T-helper 1 cell treated with Interleukin-12 subunit alpha and Interleukin-12 subunit beta and Interleukin-4 antibody, amounts not matched to agents 30 μg/mL and 1 μg/mL, for 36 hours (primary cell): Measurements from ENCODE around the gene SYT11.
"Not testable (repeated sequence)": the region's sequence is repeated elsewhere in the genome, so short reads cannot be mapped to it uniquely, and the experiment has no call there.

Source experiments
- H3K27ac Mint-ChIP-seq: one replicate; pipeline ENCODE4 v1.8.0; 2021; ENCODE audit warnings: mild to moderate bottlenecking, mixed read lengths
- H3K27me3 Mint-ChIP-seq: one replicate; pipeline ENCODE4 v1.8.0; 2021; ENCODE audit warnings: low read depth, mixed read lengths
- H3K36me3 Mint-ChIP-seq: one replicate; pipeline ENCODE4 v1.8.0; 2021; ENCODE audit warnings: low read depth, mixed read lengths
- H3K4me1 Mint-ChIP-seq: one replicate; pipeline ENCODE4 v1.8.0; 2021; ENCODE audit warnings: low read depth, mixed read lengths
- H3K4me3 Mint-ChIP-seq: one replicate; pipeline ENCODE4 v1.8.0; 2021; ENCODE audit warnings: mild to moderate bottlenecking, moderate library complexity, mixed read lengths
- H3K9me3 Mint-ChIP-seq: one replicate; pipeline ENCODE4 v1.8.0; 2021; ENCODE audit warnings: mixed read lengths

SYT11 gene, protein sequence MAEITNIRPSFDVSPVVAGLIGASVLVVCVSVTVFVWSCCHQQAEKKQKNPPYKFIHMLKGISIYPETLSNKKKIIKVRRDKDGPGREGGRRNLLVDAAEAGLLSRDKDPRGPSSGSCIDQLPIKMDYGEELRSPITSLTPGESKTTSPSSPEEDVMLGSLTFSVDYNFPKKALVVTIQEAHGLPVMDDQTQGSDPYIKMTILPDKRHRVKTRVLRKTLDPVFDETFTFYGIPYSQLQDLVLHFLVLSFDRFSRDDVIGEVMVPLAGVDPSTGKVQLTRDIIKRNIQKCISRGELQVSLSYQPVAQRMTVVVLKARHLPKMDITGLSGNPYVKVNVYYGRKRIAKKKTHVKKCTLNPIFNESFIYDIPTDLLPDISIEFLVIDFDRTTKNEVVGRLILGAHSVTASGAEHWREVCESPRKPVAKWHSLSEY

DNA sequence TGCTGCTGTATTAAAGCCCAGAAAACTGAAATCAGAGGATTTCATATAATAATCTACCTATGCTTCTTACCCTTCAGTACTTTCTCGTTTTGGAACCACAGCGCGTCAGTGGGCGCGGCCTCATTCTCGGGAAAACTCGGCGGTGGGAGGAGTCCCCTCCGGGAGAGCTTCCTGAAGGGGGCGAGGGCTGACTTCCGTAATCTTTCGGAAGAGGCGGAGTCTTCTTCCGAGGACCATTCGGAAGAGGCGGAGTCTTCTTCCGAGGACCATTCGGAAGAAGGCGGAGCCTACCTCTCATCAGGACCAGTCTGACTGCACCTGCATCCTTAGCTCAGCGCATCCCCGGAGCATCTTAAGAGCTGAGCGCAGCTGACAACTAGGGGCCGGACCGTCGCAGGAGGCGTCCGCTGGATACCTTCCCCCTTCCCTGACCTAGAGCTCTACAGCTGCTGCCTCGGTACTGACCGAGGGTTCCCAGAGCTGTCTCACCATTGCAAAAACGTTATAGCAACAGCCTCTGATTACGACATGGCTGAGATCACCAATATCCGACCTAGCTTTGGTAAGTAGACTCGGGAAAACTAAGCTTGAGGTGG is at the start of gene SYT11:
Gene SYT11, plus strand, starts transcription at position 334 of the 596 bp plus-strand sequence. Its CDS starts 195 bp downstream, at position 529.
- no peaks in the 10 kb centered on the region for H3K9me3 Mint-ChIP-seq
- no peaks in the 10 kb centered on the region for H3K27me3 Mint-ChIP-seq
- peaks cover 18% of the 10 kb centered on the region for H3K36me3 Mint-ChIP-seq
- peaks cover 40% of the 10 kb centered on the region for H3K4me1 Mint-ChIP-seq
- peak within 1 kb of the TSS; percentile 97 for H3K27ac Mint-ChIP-seq
- peak within 1 kb of the TSS; percentile 93 for H3K4me3 Mint-ChIP-seq

DNA sequence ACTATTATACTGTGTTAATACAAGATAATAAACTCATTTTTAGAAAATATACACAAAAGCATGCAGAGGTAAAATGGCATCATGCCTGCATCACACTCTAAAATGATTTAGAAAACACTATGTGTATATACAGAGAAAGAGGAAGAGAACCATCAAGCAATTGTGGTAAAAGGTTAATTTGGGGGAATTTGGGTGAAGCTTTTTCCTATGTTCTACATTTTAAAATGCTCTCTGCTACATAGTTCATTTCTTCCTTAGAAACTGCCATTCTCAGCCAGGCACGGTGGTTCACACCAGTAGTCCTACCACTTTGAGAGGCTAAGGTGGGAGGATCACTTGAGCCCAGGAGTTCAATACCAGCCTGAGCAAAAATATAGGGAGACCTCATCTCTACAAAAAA is 46.5 kb upstream of the SYT11 start:
- Mint-ChIP-seq H3K27ac (no peak overlapping the region), H3K9me3 (no peaks in the 10 kb centered on the region), H3K36me3 (peaks cover 33% of the 10 kb centered on the region), H3K4me3 (no peak overlapping the region), H3K27me3 (no peaks in the 10 kb centered on the region), H3K4me1 (peaks cover 1% of the 10 kb centered on the region)

DNA sequence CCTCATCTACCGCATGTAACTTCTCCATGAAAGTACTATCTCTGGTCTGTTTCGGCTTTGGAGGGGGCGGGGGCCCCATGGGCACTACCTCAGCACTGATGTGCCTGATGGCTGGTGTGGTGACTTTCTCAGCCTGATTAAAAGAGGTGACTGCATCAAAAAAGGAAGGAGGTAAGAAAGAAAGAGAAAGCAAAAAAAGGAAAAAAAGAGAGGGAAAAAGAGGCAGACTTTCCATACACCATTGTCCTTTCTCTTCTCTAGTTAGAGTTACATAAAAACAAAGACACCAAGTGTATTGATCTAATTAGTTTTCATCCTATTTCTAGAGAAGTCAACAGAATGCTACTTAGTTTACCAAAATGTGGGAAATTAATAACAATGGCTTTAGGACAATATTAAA is 45.7 kb upstream of the SYT11 start:
- Mint-ChIP-seq H3K27ac (no peak overlapping the region), H3K36me3 (peaks cover 34% of the 10 kb centered on the region), H3K4me3 (no peak overlapping the region), H3K4me1 (peaks cover 1% of the 10 kb centered on the region), H3K9me3 (no peaks in the 10 kb centered on the region), H3K27me3 (no peaks in the 10 kb centered on the region)

DNA sequence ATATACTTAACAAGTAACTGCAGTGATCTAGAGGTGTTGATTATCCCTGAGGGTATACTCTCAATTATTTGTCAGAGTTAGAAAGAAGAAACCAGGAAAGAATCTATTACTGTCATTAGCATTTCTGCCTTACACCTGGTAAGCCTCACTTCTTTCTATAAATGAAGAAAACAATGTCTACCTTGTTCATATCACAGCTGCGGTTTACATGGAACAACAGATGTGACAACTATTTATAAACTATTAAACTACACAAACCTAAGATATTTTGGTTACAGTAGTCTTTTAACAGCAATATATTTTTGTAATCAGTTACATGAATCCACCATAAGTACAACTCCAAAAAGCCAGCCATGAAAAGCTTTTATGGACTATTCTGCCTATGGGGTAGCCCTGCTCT is 43.0 kb upstream of the SYT11 start:
- H3K36me3 Mint-ChIP-seq = peaks cover 41% of the 10 kb centered on the region
- H3K4me1 Mint-ChIP-seq = no peaks in the 10 kb centered on the region
- no peaks in the 10 kb centered on the region for H3K27me3 Mint-ChIP-seq
- H3K9me3 Mint-ChIP-seq = no peaks in the 10 kb centered on the region
- H3K27ac Mint-ChIP-seq = no peak overlapping the region
- no peak overlapping the region for H3K4me3 Mint-ChIP-seq

DNA sequence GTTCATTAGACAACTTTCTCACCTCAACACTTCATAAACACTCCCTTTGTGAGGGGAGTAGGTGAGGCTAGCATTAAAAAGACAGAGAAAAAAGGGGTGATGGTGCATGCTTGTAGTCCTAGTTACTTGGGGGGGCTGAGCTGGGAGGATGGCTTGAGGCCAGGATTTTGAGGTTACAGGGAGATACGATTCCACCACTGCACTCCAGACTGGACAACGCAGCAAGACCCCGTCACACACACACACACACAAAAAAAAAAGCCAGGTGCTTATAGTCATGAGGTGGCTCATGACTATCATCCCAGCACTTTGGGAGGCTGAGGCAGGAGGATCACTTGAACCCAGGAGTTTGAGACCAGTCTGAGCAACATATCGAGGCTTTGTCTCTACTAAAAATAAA is 31.9 kb upstream of the SYT11 start:
- Mint-ChIP-seq H3K36me3 (peaks cover 13% of the 10 kb centered on the region), H3K27ac (no peak overlapping the region), H3K4me1 (peaks cover 2% of the 10 kb centered on the region), H3K27me3 (no peaks in the 10 kb centered on the region), H3K4me3 (no peak overlapping the region), H3K9me3 (no peaks in the 10 kb centered on the region)

DNA sequence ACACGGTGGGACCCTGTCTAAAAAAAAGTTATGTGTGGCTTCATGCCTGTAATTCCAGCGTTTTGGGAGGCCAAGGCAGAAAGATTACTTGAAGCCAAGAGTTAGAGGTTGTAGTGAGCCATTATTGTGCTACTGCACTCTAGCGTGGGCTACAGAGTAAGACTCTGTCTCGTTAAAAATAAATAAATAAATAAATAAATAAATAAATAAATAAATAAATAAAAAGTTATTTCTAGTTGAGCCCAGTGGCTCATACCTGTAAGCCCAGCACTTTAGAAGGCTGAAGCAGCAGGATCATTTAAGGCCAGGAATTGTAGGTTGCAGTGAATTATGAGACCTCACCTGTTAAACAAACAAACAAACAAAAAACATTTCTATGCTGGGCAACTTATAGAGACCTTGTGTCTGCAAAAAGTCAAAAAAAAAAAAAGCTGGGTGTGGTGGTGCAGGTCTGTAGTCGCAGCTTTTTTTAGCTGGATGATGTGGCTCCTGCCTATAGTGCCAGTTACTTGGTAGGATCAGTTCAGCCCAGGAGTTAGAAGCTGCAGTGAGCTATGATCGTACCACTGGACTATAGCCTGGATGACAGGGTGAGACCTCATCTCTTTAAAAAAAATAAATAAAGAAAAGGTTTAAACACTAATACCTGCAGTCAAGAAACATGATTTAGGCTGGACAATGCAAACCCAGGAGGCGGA is 27.9 kb upstream of the SYT11 start:
- Mint-ChIP-seq H3K27me3 (no peaks in the 10 kb centered on the region), H3K36me3 (peaks cover 25% of the 10 kb centered on the region), H3K27ac (no peak overlapping the region), H3K4me3 (no peak overlapping the region), H3K4me1 (peaks cover 14% of the 10 kb centered on the region), H3K9me3 (no peaks in the 10 kb centered on the region)

DNA sequence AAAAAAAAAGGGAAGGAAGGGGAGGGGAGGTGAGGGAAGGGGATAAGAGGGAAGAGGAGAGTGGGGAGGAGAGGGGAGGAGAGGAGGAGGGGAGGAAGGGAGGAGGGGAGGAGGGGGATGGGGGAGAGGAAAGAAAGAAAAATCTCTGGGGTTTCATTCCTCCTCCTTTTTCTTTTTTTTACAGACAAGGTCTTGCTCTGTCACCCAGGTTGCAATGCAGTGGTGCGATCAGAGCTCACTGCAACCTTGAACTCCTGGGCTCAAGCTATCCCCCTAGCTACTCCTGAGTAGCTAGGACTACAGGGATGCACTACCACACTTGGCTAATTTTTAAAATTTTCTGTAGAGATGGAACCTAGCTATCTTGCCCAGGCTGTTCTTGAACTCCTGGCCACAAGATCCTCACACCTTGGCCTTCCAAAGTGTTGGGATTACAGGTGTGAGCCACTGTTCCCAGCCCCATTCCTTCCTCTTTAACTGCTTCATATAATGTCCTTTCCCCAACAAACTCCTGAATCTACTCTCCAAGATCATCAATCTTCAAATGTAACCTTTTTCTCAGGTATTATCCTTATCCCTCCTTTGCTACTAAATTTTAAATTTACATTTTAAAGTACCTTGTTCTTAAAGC is 25.6 kb upstream of the SYT11 start:
- H3K27me3 Mint-ChIP-seq = no peaks in the 10 kb centered on the region
- no peak overlapping the region for H3K27ac Mint-ChIP-seq
- no peaks in the 10 kb centered on the region for H3K9me3 Mint-ChIP-seq
- H3K4me1 Mint-ChIP-seq = peaks cover 26% of the 10 kb centered on the region
- peaks cover 29% of the 10 kb centered on the region for H3K36me3 Mint-ChIP-seq
- no peak overlapping the region for H3K4me3 Mint-ChIP-seq

DNA sequence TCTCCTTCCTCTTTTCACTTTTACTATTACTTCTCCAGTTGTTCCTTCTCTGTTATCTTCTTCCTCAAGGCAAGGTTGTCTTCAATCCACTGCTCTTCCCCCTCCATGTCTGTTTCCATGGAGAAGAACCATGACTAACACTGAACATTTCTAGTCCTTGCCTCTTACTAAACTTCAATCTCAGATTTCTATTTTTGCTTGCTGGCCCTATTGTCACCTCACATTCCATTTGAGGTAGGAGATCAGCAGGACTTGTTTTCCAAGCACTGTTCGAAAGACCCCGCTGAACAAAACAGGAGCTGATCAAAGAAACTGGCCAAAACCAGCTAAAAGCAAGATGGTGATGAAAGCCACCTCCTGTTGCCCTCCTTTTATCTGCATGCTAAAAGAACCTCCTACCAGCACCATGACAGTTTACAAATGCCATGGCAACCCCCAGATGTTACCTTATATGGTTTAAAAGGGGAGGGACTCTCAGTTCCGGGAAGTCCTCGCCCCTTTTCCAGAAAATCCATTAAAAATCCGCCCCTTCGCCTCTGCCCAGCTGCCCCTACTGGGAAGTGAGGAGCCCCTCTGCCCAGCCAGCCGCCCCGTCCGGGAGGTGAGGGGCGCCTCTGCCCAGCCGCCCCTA is 25.0 kb upstream of the SYT11 start:
- Mint-ChIP-seq H3K27ac (no peak overlapping the region), H3K36me3 (peaks cover 29% of the 10 kb centered on the region), H3K9me3 (no peaks in the 10 kb centered on the region), H3K4me1 (peaks cover 26% of the 10 kb centered on the region), H3K4me3 (no peak overlapping the region), H3K27me3 (no peaks in the 10 kb centered on the region)

DNA sequence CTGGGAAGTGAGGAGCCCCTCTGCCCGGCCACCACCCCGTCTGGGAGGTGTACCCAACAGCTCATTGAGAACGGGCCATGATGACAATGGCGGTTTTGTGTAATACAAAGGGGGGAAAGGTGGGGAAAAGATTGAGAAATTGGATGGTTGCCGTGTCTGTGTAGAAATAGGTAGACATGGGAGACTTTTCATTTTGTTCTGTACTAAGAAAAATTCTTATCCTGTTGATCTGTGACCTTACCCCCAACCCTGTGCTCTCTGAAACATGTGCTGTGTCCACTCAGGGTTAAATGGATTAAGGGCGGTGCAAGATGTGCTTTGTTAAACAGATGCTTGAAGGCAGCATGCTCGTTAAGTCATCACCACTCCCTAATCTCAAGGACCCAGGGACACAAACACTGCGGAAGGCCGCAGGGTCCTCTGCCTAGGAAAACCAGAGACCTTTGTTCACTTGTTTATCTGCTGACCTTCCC is 24.4 kb upstream of the SYT11 start:
- Mint-ChIP-seq H3K4me1 (peaks cover 24% of the 10 kb centered on the region), H3K36me3 (peaks cover 29% of the 10 kb centered on the region)
- not testable (repeated sequence) for H3K9me3 Mint-ChIP-seq, H3K27me3 Mint-ChIP-seq, H3K4me3 Mint-ChIP-seq, H3K27ac Mint-ChIP-seq

DNA sequence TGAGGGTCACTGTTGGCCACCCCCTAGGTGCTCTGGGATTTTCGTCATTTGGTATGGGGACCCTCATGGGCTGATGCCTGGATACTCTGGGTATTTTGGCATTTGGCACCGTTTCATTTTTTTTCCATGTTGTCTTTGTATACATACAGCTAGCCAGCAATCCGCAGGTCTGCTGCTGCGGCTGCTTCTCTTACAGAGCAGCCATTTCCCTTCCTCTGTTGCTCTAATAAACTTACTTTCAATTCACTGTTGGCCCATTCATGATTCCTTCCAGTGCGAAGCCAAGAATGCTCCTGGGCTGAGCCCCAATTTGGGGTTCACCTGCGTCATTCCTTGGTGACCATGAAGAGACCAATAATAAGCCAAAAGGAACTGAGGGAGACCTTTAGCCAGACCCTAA is 23.8 kb upstream of the SYT11 start:
- H3K4me1 Mint-ChIP-seq = peaks cover 24% of the 10 kb centered on the region
- no peak overlapping the region for H3K27ac Mint-ChIP-seq
- no peak overlapping the region for H3K4me3 Mint-ChIP-seq
- H3K36me3 Mint-ChIP-seq = peaks cover 29% of the 10 kb centered on the region
- no peaks in the 10 kb centered on the region for H3K9me3 Mint-ChIP-seq
- H3K27me3 Mint-ChIP-seq = no peaks in the 10 kb centered on the region

DNA sequence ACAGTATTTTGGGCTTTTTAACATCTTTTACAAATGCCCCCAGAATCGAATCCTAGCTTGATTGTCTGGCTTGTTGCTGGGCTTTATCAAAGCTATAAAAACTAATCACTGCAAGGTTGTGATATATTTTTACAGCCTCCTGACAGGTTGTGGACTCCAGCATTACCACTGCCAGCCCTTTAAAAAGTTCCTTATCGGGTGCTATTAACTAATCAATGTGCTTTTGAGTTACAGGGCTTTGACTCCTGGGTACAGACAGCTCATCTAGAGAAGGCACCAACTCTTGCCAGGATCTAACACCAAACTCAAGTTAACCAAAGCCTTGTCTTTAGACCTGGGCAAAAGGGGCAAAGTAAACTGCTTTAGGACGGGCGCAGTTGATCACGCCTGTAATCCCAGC is 19.0 kb upstream of the SYT11 start:
- H3K4me3 Mint-ChIP-seq = no peak overlapping the region
- no peaks in the 10 kb centered on the region for H3K9me3 Mint-ChIP-seq
- H3K4me1 Mint-ChIP-seq = peaks cover 27% of the 10 kb centered on the region
- no peaks in the 10 kb centered on the region for H3K27me3 Mint-ChIP-seq
- H3K36me3 Mint-ChIP-seq = peaks cover 34% of the 10 kb centered on the region
- no peak overlapping the region for H3K27ac Mint-ChIP-seq

DNA sequence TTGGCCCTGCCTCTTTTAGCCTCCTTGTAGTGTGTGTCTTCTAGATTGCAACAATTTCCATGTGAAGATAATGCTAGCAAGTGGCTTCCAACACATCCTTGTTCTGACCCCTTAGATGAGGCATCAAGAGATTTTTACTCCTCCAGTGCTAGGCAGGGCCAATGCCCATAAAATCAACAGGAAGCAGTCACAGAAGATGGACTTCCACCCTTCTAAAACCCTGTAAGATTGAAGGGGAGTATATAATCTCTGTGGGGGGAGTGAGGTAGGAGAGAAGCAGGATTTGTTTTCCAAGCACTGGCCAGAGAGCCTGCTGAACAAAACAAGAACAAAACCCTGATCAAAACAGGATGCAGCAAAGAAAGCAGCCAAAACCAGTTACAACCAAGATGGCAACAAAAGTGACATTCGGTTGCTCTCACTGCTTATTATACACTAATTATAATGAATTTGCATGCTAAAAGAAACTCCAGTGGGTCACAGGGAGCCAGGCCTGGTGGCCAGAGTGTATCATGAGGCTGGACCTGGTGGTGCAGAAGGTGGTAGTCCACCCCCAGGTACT is 14.4 kb upstream of the SYT11 start:
- Mint-ChIP-seq H3K4me1 (peaks cover 24% of the 10 kb centered on the region), H3K9me3 (no peaks in the 10 kb centered on the region), H3K27ac (peak overlapping the region; percentile 71), H3K27me3 (no peaks in the 10 kb centered on the region), H3K4me3 (no peak overlapping the region), H3K36me3 (peaks cover 30% of the 10 kb centered on the region)

DNA sequence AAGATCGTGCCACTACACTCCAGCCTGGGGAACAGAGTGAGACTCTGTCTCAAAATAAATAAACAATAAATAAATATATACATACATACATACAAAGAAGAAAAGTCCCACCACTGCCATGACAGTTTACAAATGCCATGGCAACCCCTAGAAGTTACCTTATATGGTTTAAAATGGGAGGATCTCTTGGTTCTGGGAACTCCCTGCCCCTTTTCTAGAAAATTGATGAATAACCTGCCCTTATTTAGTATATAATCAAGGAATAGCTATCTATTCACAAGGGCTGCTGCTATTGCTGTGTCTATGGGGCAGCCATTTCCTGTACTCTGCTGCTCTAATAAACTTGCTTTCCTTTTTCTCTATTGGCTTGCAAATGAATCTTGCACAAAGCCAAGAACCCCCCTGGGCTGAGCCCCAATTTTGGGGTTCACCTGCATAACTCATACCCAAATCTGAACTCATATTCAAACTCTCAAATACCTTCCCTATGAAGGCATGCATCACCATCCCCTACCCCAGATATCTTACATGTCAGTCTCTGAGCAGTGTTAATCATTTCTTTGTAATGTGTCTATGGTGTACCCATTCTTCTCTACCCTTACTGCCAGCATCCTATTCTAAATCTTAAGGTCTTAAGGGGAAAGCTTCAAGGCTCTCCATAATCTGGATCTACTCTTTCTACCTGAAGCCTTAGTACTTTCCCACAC is 11.4 kb upstream of the SYT11 start:
- Mint-ChIP-seq H3K27me3 (no peaks in the 10 kb centered on the region), H3K27ac (peak overlapping the region; percentile 33), H3K36me3 (peaks cover 41% of the 10 kb centered on the region), H3K4me3 (peak overlapping the region; percentile 34), H3K9me3 (no peaks in the 10 kb centered on the region), H3K4me1 (peaks cover 35% of the 10 kb centered on the region)
